Ammon's horn (tissue), 1 donor: ENCODE results near the gene FBXO3.

Source experiments
- DNase-seq: peaks from one replicate; pipeline ENCODE4 v3.0.0-alpha.2; 2016; ENCODE audit warnings: low spot score

The FBXO3 gene

GRCh38 chr11:33701302-33702230 lies 72.8 kb downstream of the FBXO3 start:
- peak; percentile 87 for DNase-seq

GRCh38 chr11:33700502-33701271 lies 73.6 kb downstream of the FBXO3 start, which contains the start of gene C11orf91:
Gene C11orf91, minus strand, starts transcription at chr11:33700826. Its CDS starts 86 bp downstream, at chr11:33700740.
- DNase-seq: peak; percentile 96

GRCh38 chr11:33700063-33700501 lies 74.2 kb downstream of the FBXO3 start:
- no peak for DNase-seq

GRCh38 chr11:33699515-33700062 lies 74.7 kb downstream of the FBXO3 start:
- no peak for DNase-seq

- DNase-seq: no peak
These were observed 75.4 kb downstream of the FBXO3 start for GRCh38 chr11:33698921-33699320.

GRCh38 chr11:33697997-33698396 lies 76.3 kb downstream of the FBXO3 start:
- no peak for DNase-seq

GRCh38 chr11:33696931-33697638 lies 77.2 kb downstream of the FBXO3 start:
- no peak for DNase-seq

- no peak for DNase-seq
These were observed 77.9 kb downstream of the FBXO3 start for GRCh38 chr11:33696411-33696810.

- no peak for DNase-seq
These were observed 79.2 kb downstream of the FBXO3 start for GRCh38 chr11:33695051-33695566.

GRCh38 chr11:33694346-33695050 lies 79.8 kb downstream of the FBXO3 start:
- DNase-seq: no peak

GRCh38 chr11:33692541-33692940 lies 81.8 kb downstream of the FBXO3 start:
- no peak for DNase-seq

- peak; percentile 88 for DNase-seq
These were observed 82.3 kb downstream of the FBXO3 start for GRCh38 chr11:33692013-33692504.

- no peak for DNase-seq
These were observed 83.1 kb downstream of the FBXO3 start for GRCh38 chr11:33691066-33691864.
